HG03432 (cell line): ENCODE results near the gene GGTLC2.
"Not testable (repeated sequence)": the region's sequence is repeated elsewhere in the genome, so short reads cannot be mapped to it uniquely, and the experiment has no call there.

Experiments used
- ATAC-seq: cut with Tn5 transposase; IDR thresholded peaks from one replicate; pipeline ENCODE4 v1.9.1; 2021; ENCODE audit warnings: mild to moderate bottlenecking, moderate library complexity; ENCODE audit not compliant: unreplicated experiment

Gene GGTLC2

GRCh38 chr22:22644314-22644713 is at the start of gene GGTLC2:
Gene GGTLC2, plus strand, starts transcription at chr22:22644614. Its CDS starts 1,732 bp downstream, at chr22:22646346.
- ATAC-seq, result not testable (repeated sequence)

GRCh38 chr22:22595001-22595835 is 49.2 kb upstream of the GGTLC2 start:
- no peak for ATAC-seq

- ATAC-seq, result no peak
These were observed 46.3 kb upstream of the GGTLC2 start for GRCh38 chr22:22598144-22598543.

DNA sequence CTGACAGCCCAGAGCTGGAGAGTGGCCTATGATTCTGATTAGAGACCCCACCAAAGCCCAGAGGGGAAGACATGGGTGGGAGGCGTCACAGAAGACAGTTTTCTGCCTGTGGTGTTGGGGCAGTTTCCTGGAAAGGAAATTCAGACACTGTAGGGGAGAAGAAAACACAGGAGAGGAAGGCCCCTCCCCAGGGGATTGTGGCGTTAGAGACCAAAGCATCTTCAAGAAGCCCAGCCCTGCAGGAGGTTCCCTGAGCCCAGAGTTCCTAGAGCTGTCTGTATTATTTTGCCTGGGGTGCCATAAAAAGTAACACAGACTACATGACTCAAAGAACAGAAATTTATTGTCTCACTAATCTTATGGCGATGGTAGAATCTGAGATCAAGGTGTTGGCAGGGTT is 45.2 kb upstream of the GGTLC2 start:
- no peak for ATAC-seq

GRCh38 chr22:22600531-22601261 is 43.7 kb upstream of the GGTLC2 start:
- ATAC-seq, result no peak

GRCh38 chr22:22603470-22603947 is 40.9 kb upstream of the GGTLC2 start:
- no peak for ATAC-seq

- no peak for ATAC-seq
These were observed 39.9 kb upstream of the GGTLC2 start for GRCh38 chr22:22604326-22605073.

- ATAC-seq, result no peak
These were observed 39.4 kb upstream of the GGTLC2 start for GRCh38 chr22:22605074-22605404.

GRCh38 chr22:22608022-22608421 is 36.4 kb upstream of the GGTLC2 start:
- ATAC-seq, result not testable (repeated sequence)

DNA sequence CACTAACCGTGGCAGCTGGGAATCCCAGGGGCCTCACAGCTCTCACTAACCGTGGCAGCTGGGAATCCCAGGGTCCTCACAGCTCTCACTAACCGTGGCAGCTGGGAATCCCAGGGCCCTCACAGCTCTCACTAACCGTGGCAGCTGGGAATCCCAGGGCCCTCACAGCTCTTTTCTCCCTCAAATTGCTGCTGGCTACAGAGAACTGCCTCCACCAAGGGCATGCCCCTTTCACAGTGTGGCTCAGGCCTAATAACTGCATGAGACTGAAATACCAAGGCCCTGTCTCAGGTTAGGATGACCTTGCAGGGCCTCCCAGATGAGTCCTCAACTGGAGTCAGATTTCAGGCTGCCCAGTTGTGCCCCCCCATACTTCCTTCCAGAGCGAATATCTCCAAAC is 35.1 kb upstream of the GGTLC2 start:
- ATAC-seq, result no peak

GRCh38 chr22:22612516-22612915 is 31.9 kb upstream of the GGTLC2 start:
- ATAC-seq, result no peak

GRCh38 chr22:22614065-22614464 is 30.3 kb upstream of the GGTLC2 start:
- ATAC-seq, result no peak

GRCh38 chr22:22616636-22617035 is 27.8 kb upstream of the GGTLC2 start:
- ATAC-seq, result no peak

DNA sequence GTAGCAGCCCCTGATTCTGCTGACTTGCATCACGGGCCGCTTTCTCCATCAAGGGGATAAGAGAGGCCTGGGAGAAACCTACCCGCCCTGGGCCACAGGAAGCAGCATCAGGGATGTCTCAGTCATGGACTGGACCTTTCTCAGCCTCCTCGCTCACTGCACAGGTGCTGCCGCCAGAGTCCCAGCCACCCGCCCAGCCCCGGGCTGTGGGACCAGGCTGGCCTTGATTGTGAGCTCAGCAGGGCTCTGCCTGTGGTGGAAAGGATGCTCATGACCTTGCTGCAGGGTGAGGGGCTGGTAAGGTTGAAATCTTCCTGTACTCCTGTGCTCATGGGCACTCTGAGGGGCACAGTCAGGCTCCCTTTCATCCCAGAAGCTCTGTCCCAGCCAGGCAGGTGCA is 26.0 kb upstream of the GGTLC2 start:
- no peak for ATAC-seq

DNA sequence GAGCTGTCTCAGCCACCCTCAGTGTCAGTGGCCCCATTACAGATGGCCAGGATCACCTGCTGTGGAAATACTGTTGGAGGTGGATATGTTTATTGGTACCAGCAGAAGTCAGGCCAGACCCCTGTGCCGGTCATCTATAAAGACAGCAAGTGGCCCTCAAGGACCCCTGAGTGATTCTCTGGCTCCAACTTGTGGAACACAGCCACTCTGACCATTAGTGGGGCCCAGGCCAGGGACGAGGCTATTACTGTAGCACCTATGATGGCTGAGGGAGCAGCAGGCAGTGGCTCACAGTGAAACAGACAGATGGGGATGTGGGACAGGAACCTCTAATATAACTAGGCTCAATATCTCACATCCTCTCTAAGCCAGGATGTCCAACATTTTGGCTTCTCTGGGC is 25.5 kb upstream of the GGTLC2 start:
- ATAC-seq, result no peak

DNA sequence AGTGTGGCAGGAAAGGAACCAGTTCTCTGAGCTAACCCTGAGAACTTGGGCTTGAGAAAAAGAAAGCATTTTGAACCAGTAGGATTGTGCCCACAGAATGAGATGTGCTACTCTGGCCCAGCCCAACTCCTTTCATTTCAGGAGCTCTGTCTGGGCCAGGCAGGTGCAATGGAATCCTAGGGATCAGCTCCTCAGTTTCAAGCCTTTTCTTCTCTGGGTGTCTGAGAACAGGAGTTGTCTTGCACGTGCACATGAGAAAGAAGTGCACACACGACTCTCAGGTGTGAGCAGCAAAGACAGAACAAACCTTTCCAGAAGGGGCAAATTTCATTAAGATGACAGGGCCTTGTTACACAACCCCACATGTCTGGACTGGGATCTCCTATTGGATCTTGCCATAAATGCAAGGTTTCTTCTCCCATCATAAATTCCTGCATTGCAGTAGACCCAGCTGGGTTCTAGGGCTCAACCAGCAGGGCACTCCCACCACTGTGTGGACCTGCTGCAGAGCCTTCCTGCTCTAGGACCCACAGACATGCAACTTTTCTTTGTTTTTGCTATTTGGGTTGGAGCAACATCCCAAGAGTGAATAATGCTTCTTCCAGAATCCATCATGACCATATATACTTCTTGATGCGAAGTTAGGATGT is 24.5 kb upstream of the GGTLC2 start:
- ATAC-seq, result no peak

DNA sequence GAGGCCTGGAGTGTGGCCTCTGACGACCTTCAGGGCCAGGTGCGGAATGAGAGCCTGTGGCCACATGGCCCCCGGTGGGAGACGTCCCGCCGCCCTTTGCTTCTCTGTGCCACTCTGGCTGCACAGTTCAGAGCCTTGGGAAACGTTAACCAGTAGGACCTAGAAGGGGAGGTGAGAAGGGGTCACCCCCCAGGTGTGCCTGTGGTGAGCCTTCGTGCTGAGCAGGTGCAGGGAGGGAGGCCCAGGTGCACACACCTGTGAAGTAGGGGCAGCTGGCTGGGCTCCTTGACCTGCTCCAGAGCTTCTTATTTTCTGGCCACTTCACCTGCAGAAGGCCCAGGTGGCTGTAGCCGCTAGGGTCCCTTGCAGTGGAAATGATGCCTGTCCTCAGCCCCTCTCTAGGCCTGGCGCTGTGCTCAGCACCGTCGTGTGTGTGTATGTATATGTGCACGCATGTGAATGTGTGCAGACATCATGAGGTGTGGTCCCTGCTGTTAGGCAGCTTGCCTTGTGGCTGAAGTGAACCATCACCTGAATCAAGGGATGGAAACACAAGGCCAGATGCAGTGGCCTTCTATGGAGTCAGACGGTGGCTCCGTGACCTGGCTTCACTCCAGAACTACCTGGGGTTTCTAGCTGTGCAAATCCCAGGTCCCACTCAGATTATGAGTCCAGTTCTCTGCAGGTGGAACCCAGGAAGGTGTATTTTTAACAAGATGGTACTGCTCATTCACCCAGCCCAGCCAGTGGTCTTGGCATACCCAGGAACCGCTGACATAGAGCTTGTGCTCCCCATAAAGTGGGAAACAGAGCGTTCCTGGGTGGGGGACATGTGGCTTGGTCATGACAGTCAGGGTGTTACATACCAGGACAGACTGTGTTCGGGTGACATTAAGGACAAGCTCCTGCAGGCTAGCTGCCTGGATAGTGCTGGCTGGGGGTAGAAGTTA is 15.6 kb upstream of the GGTLC2 start:
- not testable (repeated sequence) for ATAC-seq

GRCh38 chr22:22631223-22631652 is 13.2 kb upstream of the GGTLC2 start:
- not testable (repeated sequence) for ATAC-seq

GRCh38 chr22:22632226-22632625 is 12.2 kb upstream of the GGTLC2 start:
- ATAC-seq, result not testable (repeated sequence)

DNA sequence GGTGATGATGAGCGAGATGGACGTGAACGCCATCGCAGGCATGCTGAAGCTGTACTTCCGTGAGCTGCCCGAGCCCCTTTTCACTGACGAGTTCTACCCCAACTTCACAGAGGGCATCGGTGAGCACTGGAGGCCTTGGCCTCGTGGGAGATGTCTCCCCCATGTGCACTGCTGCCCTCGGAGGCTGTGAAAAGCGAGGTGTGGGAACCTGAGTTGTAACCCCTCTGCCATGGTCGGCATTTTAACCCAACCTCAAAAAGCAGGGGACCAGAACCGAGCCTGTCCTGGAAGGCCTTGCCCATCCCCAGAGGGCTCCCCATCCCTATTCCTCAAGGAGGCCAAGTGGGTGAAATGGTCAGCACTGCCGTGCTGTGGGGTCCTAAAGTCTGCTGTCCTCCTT is 10.9 kb upstream of the GGTLC2 start:
- ATAC-seq, result not testable (repeated sequence)
